GM18511 (cell line): ENCODE data around the gene MPI.

Experiments used
- ATAC-seq: cut with Tn5 transposase; IDR thresholded peaks from one replicate; pipeline ENCODE4 v1.9.1; 2021; ENCODE audit warnings: mild to moderate bottlenecking, moderate library complexity; ENCODE audit not compliant: unreplicated experiment

The MPI gene, protein sequence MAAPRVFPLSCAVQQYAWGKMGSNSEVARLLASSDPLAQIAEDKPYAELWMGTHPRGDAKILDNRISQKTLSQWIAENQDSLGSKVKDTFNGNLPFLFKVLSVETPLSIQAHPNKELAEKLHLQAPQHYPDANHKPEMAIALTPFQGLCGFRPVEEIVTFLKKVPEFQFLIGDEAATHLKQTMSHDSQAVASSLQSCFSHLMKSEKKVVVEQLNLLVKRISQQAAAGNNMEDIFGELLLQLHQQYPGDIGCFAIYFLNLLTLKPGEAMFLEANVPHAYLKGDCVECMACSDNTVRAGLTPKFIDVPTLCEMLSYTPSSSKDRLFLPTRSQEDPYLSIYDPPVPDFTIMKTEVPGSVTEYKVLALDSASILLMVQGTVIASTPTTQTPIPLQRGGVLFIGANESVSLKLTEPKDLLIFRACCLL

DNA sequence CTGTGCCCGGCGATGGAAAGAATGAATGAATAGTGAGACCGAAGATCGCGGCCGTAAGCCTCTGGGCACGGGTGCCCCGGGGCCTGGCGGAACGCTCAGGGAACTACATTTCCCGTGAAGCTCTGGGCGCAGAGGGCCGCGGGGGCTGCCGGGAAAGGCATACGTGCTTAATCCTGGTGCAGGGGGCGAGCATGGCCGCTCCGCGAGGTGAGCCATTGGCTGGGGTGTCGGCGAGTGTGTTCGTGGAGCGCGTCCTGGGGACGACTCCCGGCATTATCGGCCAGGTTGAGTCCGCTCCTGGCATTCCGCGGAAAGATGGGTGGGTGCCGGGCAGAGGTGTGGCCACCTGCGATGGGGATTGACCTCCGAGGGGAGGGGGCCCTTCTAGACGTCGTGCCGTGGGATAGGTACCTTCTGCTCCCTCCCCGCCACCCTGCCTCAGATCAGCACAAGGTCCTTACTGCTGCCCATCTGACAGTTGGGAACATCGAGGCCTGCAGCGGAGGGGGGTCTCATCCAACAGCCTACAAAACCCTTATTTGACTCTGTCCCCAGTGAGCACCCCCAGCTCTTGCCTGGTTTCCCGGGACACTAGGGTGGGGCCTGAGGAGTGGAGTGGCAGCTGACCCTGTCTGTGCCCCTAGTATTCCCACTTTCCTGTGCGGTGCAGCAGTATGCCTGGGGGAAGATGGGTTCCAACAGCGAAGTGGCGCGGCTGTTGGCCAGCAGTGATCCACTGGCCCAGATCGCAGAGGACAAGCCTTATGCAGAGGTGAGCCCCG lies at the start of gene MPI:
TSS of gene MPI (plus strand) at position 160 of the 782 bp plus-strand sequence. CDS start at position 192, 32 bp downstream.
- peak; percentile 94 for ATAC-seq

DNA sequence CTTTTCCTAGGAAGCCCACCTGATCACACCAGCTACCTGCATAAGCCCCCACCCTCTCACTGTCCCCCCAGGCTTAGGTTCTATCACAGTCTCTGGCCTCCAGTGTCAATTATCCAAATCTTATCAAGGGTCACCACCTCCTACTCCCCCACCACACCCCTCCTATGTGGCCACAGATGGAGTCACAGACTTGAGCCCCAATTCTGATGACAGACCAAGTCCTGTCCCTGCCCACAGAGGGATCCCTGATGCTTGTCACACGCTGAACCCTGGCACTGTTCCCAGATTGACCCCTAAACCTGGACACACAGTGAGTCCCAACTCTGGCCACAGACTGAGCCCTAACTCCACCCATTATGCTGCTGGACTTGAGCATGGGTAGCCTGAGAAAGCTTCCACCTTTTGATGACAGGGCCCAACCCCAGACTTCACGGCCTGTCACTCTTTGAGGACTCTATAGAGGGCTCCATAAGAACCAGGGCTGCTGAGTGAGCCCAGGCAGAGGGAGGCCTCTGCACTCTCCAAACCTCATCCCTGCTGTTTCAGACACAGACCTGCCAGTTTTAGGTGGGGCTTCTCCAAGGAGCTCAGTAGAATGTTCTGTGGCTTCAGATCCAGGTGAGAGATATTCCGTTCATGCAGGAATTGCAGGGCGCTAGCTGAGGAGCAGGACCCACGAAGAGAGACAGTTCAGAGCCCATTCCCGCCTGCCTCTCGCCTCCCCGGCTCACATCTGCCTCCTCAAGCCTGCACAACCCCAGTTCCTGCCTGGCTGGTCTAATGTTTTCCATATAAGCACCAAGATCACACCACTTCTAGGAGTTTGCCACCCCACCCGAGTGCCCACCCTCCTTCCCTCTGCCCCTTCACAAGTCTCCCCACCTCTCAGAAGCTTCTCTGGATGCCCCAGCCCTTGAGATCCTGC lies 48.7 kb upstream of the MPI start:
- ATAC-seq, result no peak

DNA sequence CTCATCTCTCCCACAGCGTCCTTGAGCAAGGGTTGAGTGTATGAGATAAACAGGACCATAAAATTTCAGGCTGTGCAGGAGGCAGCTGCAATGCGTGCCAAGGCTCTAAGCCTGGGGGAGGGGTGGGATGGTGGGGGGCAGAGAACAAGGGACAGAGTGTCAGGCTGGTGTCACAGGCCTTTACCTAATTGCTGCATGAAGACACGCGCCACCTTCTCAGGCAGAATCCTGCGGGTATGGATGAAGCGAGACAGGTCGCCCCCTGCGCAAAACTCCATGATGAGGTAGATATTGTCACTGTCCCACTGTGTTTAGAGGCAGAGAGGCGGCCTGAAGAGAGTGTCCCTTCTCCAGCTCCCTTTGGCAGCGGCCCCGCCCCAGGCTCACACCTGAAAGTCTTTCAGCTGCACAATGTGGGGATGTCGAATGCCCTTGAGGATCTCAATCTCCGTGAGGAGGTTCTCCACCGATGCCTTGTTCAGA lies 47.9 kb upstream of the MPI start:
- ATAC-seq, result no peak

DNA sequence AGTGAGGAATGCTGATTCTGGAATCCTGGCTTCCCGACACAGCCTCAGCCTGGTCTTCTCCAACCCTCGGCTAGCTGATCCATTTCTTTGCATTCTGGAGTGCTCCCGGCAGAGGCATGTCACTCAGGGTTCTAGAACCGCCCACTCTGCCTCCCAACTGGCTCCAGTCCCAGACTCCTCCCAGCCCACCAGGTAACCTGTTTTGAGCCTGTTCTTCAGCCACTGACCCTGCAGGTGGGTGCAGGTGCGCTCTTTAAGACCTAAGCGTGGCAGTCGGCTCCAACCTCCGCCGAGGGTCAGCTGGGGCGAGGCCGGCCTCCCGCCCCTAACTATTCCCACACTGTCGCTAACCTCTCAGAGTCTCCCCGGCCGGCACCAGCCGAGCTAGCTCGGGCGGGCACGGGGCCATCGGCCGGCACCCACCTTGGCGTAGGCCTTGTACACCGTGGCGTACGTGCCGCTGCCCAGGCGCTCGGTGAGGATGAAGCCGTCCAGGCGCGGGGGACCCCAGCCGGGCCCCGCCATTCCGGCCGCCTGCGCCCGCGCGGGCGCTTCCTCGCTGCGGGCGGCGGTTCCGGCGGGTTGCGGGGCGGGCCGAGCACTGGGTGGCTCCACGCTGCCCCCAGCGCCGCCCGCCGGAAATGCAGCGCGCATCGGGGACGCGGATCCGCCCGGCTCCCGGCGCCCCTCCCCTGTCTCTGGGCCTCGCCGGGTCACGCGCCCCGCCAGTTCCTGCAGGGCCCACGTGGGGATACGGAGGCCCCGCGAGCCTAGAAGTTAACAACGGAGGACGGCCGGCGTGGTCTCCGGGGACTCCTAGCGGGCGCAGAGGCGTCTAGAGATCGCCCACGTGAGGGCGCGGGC lies 47.0 kb upstream of the MPI start, which contains the start of gene ULK3:
TSS of gene ULK3 (minus strand) at position 576 of the 864 bp plus-strand sequence. CDS start at position 525, 51 bp downstream.
- ATAC-seq, result peak; percentile 92

DNA sequence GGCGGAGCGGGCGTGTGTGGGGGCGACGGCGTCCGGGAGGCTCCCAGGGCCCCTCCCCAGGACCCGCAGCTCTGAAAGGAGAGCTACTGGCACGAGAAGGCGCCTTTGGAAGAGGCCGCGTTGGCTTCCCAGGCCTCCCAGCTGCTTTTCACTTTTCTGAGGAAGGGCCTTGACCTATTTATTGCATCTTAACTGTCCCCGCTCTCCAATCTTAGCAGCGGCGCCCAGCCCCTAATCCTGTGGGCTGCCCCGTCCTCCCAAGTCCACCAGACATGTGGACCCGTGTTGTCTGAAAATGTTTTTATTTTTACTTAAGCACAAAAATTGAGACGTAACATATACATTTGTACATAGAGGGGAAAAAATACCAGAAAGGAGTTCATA lies 46.4 kb upstream of the MPI start:
- ATAC-seq, result no peak

DNA sequence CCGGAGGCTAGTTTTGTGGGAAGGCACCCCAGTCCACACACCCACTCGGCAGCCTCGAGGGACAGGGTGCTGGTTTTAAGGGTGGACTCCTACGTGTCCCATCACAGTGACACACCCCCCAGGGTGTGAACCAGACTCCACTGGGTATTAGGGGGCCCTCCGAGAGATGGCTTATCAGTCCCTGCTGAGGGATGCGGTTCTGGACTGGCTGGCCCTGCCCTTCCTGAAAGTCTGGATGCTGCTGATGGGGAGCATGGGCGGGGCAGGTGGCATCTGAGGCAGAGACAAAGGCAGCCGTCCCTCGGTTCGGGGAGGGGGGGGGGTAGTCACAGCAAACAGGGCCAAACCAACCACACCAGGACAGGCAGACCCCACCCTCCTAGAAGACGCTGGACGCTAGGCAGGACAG lies 45.9 kb upstream of the MPI start:
- no peak for ATAC-seq

DNA sequence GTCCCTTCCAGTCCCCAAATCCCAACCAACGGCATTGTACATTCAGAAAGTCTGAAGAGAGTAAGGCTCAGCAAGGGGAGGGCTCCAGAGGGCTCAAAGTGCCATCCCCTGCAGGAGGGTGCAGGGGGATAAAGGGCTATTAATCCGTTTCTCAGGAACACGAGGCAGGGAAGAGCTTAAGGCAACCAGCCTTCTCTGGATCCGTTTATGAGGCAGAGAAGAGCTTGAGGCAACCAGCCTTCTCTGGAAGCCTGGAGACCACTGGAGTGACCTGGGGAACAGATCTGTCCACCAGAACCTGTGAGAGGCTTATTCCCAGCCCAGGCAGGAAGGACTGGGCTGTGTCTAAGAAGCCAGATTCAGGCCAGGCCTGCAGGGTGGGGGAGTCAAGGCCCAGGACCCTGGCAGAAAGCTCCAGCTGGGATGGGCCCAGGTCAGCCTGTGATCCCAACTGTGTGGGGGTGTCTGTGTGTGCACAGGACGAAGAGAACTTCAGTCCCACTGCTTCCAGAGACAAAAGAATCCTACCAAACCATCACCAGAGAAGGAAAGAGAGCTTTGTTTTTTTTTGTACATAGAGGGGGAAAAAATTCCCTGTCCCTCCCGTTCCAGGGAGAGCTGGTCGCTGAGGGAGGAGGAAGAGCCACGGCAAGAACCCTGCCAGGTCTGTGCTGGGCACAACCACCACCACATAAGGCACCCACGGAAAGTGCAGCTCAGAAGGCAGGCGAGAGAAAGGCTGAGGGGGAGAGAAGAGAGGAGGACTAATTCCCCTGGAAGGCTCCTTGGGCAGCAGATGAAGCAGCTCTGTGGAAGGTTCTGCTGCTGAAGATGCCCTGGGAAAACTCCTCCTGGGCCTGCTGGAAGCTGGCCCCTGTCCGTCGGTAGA lies 45.3 kb upstream of the MPI start:
- no peak for ATAC-seq

DNA sequence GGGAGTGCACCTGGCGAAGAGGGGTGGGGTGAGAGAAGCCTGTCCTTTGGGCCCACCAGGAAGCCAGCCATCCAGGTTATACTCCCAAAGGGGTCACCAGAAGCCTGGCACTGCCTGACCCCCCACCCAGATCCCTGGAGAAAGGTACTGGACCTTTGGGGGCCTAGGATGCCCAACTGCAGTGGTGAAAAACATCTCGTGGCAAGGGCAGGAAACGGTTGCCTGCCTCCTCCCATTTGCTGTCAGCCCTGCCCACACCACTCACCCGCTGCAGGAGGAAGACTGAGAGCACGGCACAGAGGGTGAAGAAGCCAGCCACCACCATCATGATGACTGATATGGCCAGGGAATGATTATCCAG lies 44.7 kb upstream of the MPI start:
- ATAC-seq, result no peak

DNA sequence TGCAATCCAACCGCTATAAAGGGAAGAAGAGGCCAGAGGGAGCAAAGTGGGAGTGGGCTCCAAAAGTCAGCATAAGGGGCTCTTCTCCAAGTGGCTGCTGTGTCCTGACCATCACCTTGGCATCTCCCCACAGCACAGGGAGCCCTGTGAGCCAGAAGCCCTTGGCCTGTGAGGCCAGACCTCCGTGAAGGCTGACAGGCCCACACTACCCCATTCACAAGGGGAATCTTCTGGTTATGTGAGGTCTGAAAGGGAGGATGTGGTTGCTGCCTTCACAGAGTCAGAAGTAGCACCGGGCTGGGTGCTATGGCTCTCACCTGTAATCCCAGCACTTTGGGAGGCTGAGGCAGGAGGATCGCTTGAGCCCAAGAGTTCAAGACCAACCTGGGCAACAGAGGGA lies 44.3 kb upstream of the MPI start:
- ATAC-seq, result no peak

DNA sequence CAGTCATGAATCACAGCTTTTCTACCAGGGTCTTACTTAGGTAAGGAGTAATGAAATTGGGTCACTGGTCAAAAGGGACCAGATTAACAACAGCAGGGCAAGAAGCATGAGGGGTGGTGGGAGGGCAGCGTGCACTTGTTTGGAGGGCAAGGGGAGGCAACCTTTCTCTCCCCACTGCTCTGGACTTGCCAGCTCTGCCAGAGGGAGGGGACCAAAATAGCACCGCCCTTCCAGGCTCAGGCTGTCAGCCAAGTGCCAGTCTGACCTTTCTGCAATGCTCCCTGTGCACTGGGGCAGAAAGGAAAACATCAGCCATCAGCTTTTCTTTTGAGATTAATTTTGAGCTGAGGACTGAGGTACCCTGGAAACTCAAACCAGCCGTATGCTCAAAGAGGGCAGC lies 42.4 kb upstream of the MPI start:
- ATAC-seq, result no peak

DNA sequence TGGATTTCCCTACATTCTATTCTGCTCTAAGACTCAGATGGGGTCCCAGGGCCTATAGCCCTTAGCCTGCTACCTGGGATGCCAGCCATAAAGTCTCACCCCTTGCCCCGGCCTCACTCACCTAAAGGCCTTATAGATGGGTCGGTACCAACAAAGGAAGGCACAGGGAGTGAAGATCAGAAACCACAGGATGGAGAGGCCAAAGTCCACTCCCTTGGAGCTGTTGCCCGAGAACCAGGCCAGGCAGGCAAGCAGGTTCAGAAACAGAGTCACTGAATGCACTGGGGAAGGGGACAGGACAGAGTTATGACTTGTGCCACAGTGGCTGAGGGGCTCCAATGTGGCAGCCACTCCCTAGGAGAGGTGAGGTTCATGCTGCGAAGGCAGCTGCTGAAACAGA lies 39.4 kb upstream of the MPI start:
- ATAC-seq, result no peak

DNA sequence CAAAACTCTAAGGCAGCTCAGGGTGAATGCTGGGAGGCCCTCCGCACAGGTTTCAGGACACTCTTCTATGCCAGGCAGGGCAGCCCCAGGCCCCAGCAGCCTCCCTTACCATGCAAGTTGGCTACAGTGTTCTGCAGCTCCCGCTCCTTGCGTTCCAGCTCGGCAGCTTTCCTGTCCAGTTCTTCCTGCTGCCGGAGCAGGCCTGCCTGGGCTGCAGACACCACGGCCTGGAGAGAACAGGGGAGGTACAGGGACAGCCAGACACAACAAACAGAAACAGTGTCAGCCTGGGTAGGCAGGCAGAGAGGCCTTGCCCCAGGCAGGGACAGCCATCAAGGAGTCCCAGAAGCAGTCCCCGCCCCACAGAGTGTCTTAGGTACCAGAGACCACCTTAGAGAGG lies 37.9 kb upstream of the MPI start:
- no peak for ATAC-seq

DNA sequence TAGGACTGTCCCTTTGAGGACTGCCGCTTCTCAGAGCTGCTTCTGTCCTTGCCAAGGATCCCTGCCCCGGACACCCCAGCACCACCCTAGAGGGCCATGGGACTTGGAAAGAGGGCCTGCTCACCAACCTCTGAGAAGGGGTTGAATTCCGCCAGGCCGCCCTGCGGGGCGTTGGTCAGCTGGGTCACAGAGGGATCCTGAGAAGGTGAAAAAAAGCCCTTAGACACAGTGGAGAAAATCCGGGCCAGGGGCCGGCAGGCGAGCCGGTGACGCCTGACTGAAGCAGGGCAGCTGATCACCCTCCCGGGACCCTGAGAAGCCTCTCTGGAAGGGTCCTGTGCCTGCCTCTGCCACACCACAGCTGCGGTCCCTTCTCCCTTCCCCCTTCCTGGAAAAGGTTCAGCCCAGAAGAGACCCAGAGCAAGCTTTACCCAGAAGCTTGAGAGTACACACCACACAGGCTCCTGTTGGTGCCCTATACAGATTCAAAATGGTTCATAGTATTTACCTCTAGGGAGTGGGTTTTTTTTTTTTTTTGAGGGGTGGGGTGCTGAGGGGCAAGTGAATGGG lies 35.3 kb upstream of the MPI start:
- no peak for ATAC-seq

DNA sequence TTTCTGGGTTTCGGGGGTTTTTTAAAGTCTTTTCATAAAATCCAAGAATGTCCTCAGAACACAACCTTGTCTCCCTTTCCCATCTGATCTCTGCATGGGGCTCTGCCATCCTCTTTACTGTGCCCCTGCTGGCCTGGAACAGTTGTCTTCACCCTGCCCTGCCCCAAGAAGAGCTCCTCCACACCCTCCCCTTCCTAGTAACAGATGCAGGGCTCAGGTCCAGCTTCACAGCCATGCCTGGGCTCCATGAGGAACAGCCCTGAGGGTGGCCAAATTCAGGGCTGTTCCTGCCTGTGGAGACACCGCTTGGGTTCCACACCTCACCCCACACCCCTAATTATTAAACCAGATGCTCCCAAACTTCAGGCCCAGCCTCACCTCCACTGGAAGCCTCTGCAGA lies 34.0 kb upstream of the MPI start:
- ATAC-seq, result no peak

DNA sequence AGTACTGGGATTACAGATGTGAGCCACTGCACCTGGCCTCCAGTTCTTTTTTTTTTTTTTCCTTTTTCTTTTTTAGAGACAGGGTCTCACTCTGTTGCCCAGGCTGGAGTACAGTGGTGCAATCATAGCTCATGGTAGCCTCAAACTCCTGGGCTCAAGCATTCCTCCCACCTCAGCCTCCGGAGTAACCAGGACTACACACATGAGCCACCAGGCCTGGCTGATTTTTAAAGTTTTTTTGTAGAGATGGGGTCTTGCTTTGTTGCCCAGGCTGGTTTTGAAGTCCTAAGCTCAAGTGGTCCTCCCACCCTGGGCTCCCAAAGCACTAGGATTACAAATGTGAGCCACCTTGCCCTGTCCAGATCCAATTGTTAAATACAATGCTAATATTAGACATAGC lies 33.3 kb upstream of the MPI start:
- ATAC-seq, result no peak

DNA sequence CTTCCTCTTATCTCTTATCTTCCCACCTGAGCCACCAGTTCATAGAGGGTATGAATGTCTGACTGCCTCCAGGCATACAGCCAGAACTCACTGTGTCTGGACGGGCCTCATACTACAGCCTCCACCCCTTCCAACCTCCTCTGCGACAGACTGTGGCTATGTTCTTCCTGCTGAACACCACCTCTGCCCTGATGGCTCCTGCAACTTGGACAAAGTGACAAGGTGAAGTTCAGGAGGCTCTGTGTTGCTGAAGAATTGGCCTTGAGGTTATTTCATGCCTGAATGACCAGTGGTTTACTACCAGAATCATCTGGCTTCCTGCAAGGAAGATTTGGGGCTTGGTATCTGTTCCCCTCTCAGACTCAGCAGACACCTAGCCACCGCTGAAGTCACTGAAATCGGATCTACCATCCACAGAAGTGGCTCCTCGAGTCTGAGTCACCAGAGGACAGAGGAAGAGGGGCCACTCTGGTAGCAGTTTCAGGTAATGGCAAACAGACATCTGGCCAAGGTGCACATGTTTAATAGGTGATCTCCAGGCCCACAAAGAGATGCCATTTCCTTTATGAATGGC lies 32.7 kb upstream of the MPI start:
- peak; percentile 86 for ATAC-seq

DNA sequence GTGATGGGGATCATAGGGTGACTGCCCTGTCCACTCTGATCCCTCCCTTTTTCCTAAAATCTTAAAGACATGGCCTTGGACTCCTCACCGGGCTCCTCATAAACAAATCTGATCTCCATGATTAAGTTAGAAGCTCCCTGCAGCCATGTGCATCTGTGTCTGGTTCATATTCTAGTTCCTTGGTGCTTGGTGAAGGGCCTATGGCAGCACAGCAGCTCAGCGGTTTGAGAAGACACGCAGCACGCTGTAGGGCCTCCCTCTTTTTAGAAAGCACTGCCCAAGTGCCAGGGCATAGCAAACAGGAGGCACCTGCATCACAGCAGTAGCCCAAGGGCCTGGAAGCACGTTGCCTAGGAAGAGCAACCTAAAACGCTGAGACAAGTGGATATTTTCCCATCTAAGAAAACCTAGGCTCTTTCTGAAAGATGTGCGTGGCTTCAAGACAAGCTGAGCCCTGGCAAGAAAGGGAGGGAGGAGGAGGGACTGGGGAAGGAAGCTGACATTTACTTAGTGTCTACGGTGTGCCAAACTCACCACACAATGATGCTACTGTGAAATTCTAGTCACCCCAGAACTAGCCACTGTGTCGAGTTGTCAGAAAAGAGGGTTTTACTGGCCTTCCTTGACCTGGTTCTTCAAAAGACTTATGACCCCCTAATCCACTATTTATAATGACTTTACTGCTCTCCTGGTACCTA lies 32.0 kb upstream of the MPI start:
- peak; percentile 18 for ATAC-seq

DNA sequence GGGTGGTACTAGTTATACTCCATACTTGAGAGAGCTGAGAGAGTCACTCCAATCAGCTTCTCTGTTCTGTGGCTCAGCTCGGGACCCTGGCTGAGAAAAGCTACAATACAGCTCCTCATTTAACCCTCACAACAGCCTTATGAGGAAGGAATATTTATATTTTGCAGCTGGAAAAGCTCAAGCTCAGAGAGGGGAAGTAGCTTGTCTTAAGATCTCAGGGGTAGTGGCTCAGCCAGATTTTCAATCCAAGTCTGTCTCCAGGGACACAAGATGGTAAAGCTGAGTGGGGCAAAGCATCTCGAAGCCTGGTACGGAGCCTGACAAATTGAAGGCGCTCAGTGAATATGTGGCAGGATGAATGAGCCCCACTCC lies 31.5 kb upstream of the MPI start:
- no peak for ATAC-seq
